GM23338 (cell line): Measurements from ENCODE around the gene DUSP19. TPM values are rescaled to one million over a fixed set of nuclear protein-coding genes. Genes with fewer than 3 reads are reported as not detected.

Experiments used
- ATAC-seq: fragments of 200-7000 bp; cut with Tn5 transposase; 3 replicates; pipeline ENCODE4 v1.9.1; 2020
- DNase-seq: peaks from one replicate; pipeline ENCODE4 v3.0.0-alpha.2; 2015; ENCODE audit warnings: low spot score
- H2AFZ ChIP-seq: fragments of 200-600 bp; sonication (generic); 2 replicates; pipeline ENCODE4 v1.8.0; 2016; ENCODE audit warnings: antibody characterized with exemption, mild to moderate bottlenecking, moderate library complexity
- H3F3A ChIP-seq: fragments of 200-600 bp; sonication (generic); replicated peaks from 2 replicates; pipeline ENCODE4 v1.8.0; 2017; ENCODE audit warnings: antibody characterized with exemption, mixed run types, low read depth
- H3K27ac ChIP-seq: fragments of 200-600 bp; sonication (generic); 2 replicates; pipeline ENCODE4 v1.6.1; 2016; ENCODE audit warnings: low read depth
- H3K27me3 ChIP-seq: fragments of 200-600 bp; sonication (generic); 2 replicates; pipeline ENCODE4 v1.8.0; 2016; ENCODE audit warnings: mild to moderate bottlenecking, mixed run types, moderate library complexity; ENCODE audit not compliant: insufficient read depth
- H3K36me3 ChIP-seq: fragments of 200-600 bp; sonication (generic); 2 replicates; pipeline ENCODE4 v1.8.0; 2016; ENCODE audit warnings: mild to moderate bottlenecking; ENCODE audit not compliant: insufficient read depth
- H3K4me1 ChIP-seq: fragments of 200-600 bp; sonication (generic); 2 replicates; pipeline ENCODE4 v1.8.0; 2016; ENCODE audit warnings: mild to moderate bottlenecking, moderate library complexity; ENCODE audit not compliant: insufficient read depth
- H3K4me2 ChIP-seq: fragments of 200-600 bp; sonication (generic); 2 replicates; pipeline ENCODE4 v1.7.1; 2017; ENCODE audit warnings: mixed run types
- H3K4me3 ChIP-seq: fragments of 200-600 bp; sonication (generic); 2 replicates; pipeline ENCODE4 v1.6.1; 2016; ENCODE audit warnings: mixed run types
- H3K79me2 ChIP-seq: fragments of 200-600 bp; sonication (generic); replicated peaks from 2 replicates; pipeline ENCODE4 v1.8.0; 2017; ENCODE audit warnings: mild to moderate bottlenecking; ENCODE audit not compliant: insufficient read depth
- H3K9me2 ChIP-seq: fragments of 200-600 bp; sonication (generic); 2 replicates; pipeline ENCODE4 v1.8.0; 2017; ENCODE audit not compliant: insufficient read depth
- H4K20me1 ChIP-seq: fragments of 200-600 bp; sonication (generic); replicated peaks from 2 replicates; pipeline ENCODE4 v1.8.0; 2017; ENCODE audit warnings: mild to moderate bottlenecking; ENCODE audit not compliant: insufficient read depth
- H3K27ac Mint-ChIP-seq: 2 replicates; pipeline ENCODE4 v1.8.0; 2020; ENCODE audit warnings: inconsistent platforms, mild to moderate bottlenecking, moderate library complexity, mixed read lengths
- H3K27me3 Mint-ChIP-seq: 3 replicates; pipeline ENCODE4 v1.8.0; 2022; ENCODE audit warnings: low read depth, mild to moderate bottlenecking, moderate library complexity, mixed read lengths, inconsistent platforms; ENCODE audit not compliant: insufficient read depth, poor library complexity
- H3K36me3 Mint-ChIP-seq: 3 replicates; pipeline ENCODE4 v1.8.0; 2021; ENCODE audit warnings: low read depth, mild to moderate bottlenecking, inconsistent platforms, moderate library complexity, mixed read lengths
- H3K4me1 Mint-ChIP-seq: 3 replicates; pipeline ENCODE4 v1.8.0; 2020; ENCODE audit warnings: mild to moderate bottlenecking, inconsistent platforms, mixed read lengths
- H3K4me3 Mint-ChIP-seq: 3 replicates; pipeline ENCODE4 v1.8.0; 2021; ENCODE audit warnings: moderate library complexity, mild to moderate bottlenecking, inconsistent platforms, mixed read lengths
- H3K9me3 Mint-ChIP-seq: 3 replicates; pipeline ENCODE4 v1.8.0; 2020; ENCODE audit warnings: moderate library complexity, mild to moderate bottlenecking, inconsistent platforms, mixed read lengths
- CREB1 ChIP-seq: fragments of 250-450 bp; sonication (Bioruptor Pico); IDR thresholded peaks from 2 replicates; pipeline ENCODE4 v1.5.0; 2020; ENCODE audit warnings: low read depth, mild to moderate bottlenecking, moderate library complexity
- CTCF ChIP-seq, 2 experiments: fragments of 200-600 bp in 1 of 2; sonication (generic) in 1 of 2; conservative IDR thresholded peaks; 2 replicates each; pipeline versions ENCODE4 v1.5.1 to v1.6.1; 2016 to 2017; ENCODE audit warnings: antibody characterized with exemption in 2 of 2, low read depth in 2 of 2, mild to moderate bottlenecking in 2 of 2, moderate library complexity in 1 of 2
- ETS1 ChIP-seq: IDR thresholded peaks from 2 replicates; pipeline ENCODE4 v1.6.1; 2016; ENCODE audit warnings: antibody characterized with exemption
- EZH2 ChIP-seq: fragments of 200-600 bp; sonication (generic); IDR thresholded peaks from one replicate; pipeline ENCODE4 v1.8.0; 2017; ENCODE audit warnings: antibody characterized with exemption, mild to moderate bottlenecking, low read depth; ENCODE audit not compliant: unreplicated experiment
- EZH2phosphoT487 ChIP-seq: fragments of 200-600 bp; sonication (generic); IDR thresholded peaks from one replicate; pipeline ENCODE4 v1.8.1; 2018; ENCODE audit warnings: antibody characterized with exemption; ENCODE audit not compliant: unreplicated experiment
- NANOG ChIP-seq: IDR thresholded peaks from 2 replicates; pipeline ENCODE4 v1.6.1; 2016; ENCODE audit warnings: antibody characterized with exemption, borderline replicate concordance
- POLR2AphosphoS5 ChIP-seq: IDR thresholded peaks from 2 replicates; pipeline ENCODE4 v1.6.1; 2016; ENCODE audit warnings: antibody characterized with exemption, low read depth
- REST ChIP-seq: IDR thresholded peaks from one replicate; pipeline ENCODE4 v1.6.1; 2018; ENCODE audit warnings: antibody characterized with exemption; ENCODE audit not compliant: unreplicated experiment
- ZNF114 ChIP-seq: fragments of 250-450 bp; sonication (Bioruptor Pico); IDR thresholded peaks from 2 replicates; pipeline ENCODE4 v1.5.0; 2020; ENCODE audit warnings: mild to moderate bottlenecking, moderate library complexity
- ZNF331 ChIP-seq: fragments of 250-450 bp; sonication (Bioruptor Pico); IDR thresholded peaks from 2 replicates; pipeline ENCODE4 v1.5.0; 2020; ENCODE audit warnings: low read depth, mild to moderate bottlenecking, moderate library complexity
- polyA plus RNA-seq: library from polyadenylated mRNA; unstranded; fragments of >200 nt; fragmentation: Nextera tagmentation; extraction: Ambion mirVana; gene quantifications from 2 replicates; pipeline ENCODE4 v1.2.1, GENCODE V29; 2016
- total RNA-seq: library from RNA; depleted of rRNA; stranded (reverse); fragments of >200 nt; shearing (Covaris generic); gene quantifications from 2 replicates; pipeline ENCODE4 v1.2.3, GENCODE V29; 2014

The DUSP19 gene
- total and polyA plus RNA-seq, 2 experiments from 2014 or later: 1.9 to 2.8 TPM

GRCh38 chr2:183117226-183117625 is 38.7 kb downstream of the DUSP19 start:
- Histone ChIP-seq H3K4me2 (no peak overlapping the region), H4K20me1 (no peaks in the 10 kb centered on the region), H3K36me3 (no peaks in the 10 kb centered on the region), H3K27ac (no peak overlapping the region), H2AFZ (no peak overlapping the region; the same call in 1 of the 2 replicates), H3F3A (no peaks in the 10 kb centered on the region), H3K9me2 (no peaks in the 10 kb centered on the region), H3K4me1 (no peaks in the 10 kb centered on the region), H3K4me3 (no peak overlapping the region), H3K27me3 (no peaks in the 10 kb centered on the region), H3K79me2 (no peaks in the 10 kb centered on the region)
- no peaks in the 10 kb centered on the region for H3K27me3 Mint-ChIP-seq
- H3K36me3 Mint-ChIP-seq: no peaks in the 10 kb centered on the region
- DNase-seq: no peak
- H3K9me3 Mint-ChIP-seq: no peaks in the 10 kb centered on the region; the same call in 2 of the 3 replicates
- ATAC-seq: no peak
- peaks cover 4% of the 10 kb centered on the region for H3K4me1 Mint-ChIP-seq
- no peak overlapping the region for H3K27ac Mint-ChIP-seq
- TF ChIP-seq CREB1 (CRISPR knock-in tag): no peak
- TF ChIP-seq REST: no peak
- TF ChIP-seq CTCF (conservative IDR thresholded peaks at IDR 0.05; ENCODE audit: low read depth in 2 of 2): no peak
- no peak for TF ChIP-seq POLR2AphosphoS5
- no peak for TF ChIP-seq NANOG
- TF ChIP-seq EZH2: no peak
- TF ChIP-seq EZH2phosphoT487: no peak
- TF ChIP-seq ZNF331: no peak
- no peak for TF ChIP-seq ETS1
- no peak for TF ChIP-seq ZNF114
- no peak overlapping the region for H3K4me3 Mint-ChIP-seq
